K562 (cell line): ENCODE results near the gene BRSK1. TPM values are rescaled to one million over a fixed set of nuclear protein-coding genes. Genes with fewer than 3 reads are reported as not detected.

ENCODE experiments used
- HNRNPLL ChIP-seq: fragments of 200-400 bp; formaldehyde crosslinking; IDR thresholded peaks from 2 replicates; pipeline ENCODE4 v1.6.1; 2017; ENCODE audit warnings: low read length, low read depth, mild to moderate bottlenecking; ENCODE audit not compliant: poor library complexity, severe bottlenecking
- NFRKB ChIP-seq: fragments of 450-650 bp; IDR thresholded peaks from 2 replicates; pipeline ENCODE4 v1.6.1; 2016; ENCODE audit warnings: low read depth
- NR2F6 ChIP-seq: fragments of 450-650 bp; formaldehyde crosslinking; IDR thresholded peaks from 2 replicates; pipeline ENCODE4 v1.4.0; 2020; ENCODE audit warnings: mild to moderate bottlenecking
- PCBP1 ChIP-seq: fragments of 200-400 bp; formaldehyde crosslinking; IDR thresholded peaks from 2 replicates; pipeline ENCODE4 v1.6.1; 2018; ENCODE audit warnings: mild to moderate bottlenecking, low read depth, low read length; ENCODE audit not compliant: poor library complexity, severe bottlenecking
- TCF7L2 ChIP-seq: fragments of 150-350 bp; IDR thresholded peaks from 2 replicates; pipeline ENCODE4 v1.6.1; 2016; ENCODE audit warnings: low read depth, mild to moderate bottlenecking, low read length, moderate library complexity
- ZNF174 ChIP-seq: fragments of 250-450 bp; sonication (Bioruptor Pico); IDR thresholded peaks from 2 replicates; pipeline ENCODE4 v1.4.0; 2020; ENCODE audit warnings: mild to moderate bottlenecking
- ZNF197 ChIP-seq: fragments of 200-800 bp; sonication (Bioruptor generic); IDR thresholded peaks from 2 replicates; pipeline ENCODE4 v1.6.1; 2016; ENCODE audit warnings: low read depth, missing genetic modification characterization, missing compliant biosample characterization
- polyA plus RNA-seq, 8 experiments: library from polyadenylated mRNA; depleted of rRNA in 4 of 8; stranded (reverse) in 5 of 8; unstranded in 3 of 8; fragments of >200 nt; fragmentation: Nextera tagmentation in 2 of 8; fragmentation: Illumina TruSeq in 1 of 8; extraction: Ambion mirVana in 2 of 8; extraction: Trizol in 1 of 8; gene quantifications; 2 replicates each; pipeline versions ENCODE4 v1.2.1 to v1.2.3, GENCODE V29; 2011 to 2014; ENCODE audit warnings: inconsistent platforms in 1 of 8, missing spikeins in 1 of 8
- total RNA-seq, 7 experiments: library from RNA; depleted of rRNA in 6 of 7; stranded (reverse); fragments of >200 nt in 6 of 7; fragmentation: Illumina TruSeq in 2 of 7; extraction: Trizol in 2 of 7; gene quantifications; 2 replicates each; pipeline versions ENCODE4 v1.2.1 to v1.2.3, GENCODE V29; 2011 to 2021; ENCODE audit warnings: low replicate concordance in 1 of 7
- TF ChIP-seq, protein P1 (sequence below), 2 experiments: fragments of 450-650 bp; formaldehyde crosslinking in 1 of 2; IDR thresholded peaks; 2 replicates each; pipeline versions ENCODE4 v1.4.0 to v1.6.1; 2014 to 2020; ENCODE audit warnings: mild to moderate bottlenecking in 2 of 2, borderline replicate concordance in 1 of 2, low read depth in 1 of 2
- TF ChIP-seq, protein P2 (sequence below): sonication (generic); formaldehyde crosslinking; IDR thresholded peaks from 2 replicates; pipeline ENCODE4 v1.8.1; 2022; ENCODE audit warnings: missing genetic modification reagents
- TF ChIP-seq, protein P3 (sequence below): sonication (generic); formaldehyde crosslinking; IDR thresholded peaks from 2 replicates; pipeline ENCODE4 v1.8.0; 2023; ENCODE audit warnings: mild to moderate bottlenecking, missing genetic modification reagents
- TF ChIP-seq, protein P4 (sequence below): fragments of 450-650 bp; IDR thresholded peaks from 2 replicates; pipeline ENCODE4 v1.6.1; 2018; ENCODE audit not compliant: partially characterized antibody

The BRSK1 gene
- total and polyA plus RNA-seq, 9 of the 15 experiments (the other 6 are each of a cell fraction or from before 2014, with no cell fraction given), result 1.7 to 9.3 (median 3.8) TPM; not detected in 2

DNA sequence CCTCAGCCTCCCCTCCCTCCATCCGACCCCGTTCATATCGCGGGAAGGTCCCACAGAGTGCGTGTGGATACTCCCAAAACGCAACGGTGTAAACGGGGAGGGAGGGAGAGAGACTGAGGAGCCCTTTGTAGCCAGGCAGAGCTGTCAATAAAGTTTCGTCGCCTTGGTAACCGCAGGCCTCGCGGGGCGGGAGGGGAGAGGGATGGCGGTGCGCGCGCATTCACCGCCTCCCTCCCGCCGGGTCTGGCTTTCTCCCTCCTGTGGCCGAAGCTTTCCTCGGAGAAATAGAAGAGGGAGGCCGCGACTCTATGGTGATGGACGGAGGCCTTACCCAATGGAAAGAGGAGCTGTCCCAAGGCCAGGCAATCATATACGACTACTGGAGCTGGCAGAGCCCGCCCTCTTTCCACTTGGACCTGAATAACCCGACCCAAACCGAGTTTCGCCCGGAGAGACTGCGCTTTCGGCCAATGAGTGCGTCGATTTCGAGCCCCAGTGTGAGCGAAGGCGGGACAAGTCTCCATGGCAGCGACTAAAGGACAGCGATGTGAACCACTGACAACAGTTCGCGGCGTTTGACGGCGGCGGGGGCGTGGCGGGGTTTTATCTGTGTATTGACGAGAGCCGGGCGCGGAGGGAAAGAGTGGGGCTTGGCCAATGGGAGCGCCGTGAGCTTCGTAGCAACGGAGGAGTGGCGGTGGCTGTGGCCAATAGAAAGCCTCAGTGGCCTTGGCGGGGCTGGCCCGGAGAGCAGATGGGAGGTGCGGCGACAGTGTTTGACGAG, 55.5 kb downstream of the BRSK1 start, which contains the start of gene KMT5C (continued):
- TF ChIP-seq, protein P1, sequence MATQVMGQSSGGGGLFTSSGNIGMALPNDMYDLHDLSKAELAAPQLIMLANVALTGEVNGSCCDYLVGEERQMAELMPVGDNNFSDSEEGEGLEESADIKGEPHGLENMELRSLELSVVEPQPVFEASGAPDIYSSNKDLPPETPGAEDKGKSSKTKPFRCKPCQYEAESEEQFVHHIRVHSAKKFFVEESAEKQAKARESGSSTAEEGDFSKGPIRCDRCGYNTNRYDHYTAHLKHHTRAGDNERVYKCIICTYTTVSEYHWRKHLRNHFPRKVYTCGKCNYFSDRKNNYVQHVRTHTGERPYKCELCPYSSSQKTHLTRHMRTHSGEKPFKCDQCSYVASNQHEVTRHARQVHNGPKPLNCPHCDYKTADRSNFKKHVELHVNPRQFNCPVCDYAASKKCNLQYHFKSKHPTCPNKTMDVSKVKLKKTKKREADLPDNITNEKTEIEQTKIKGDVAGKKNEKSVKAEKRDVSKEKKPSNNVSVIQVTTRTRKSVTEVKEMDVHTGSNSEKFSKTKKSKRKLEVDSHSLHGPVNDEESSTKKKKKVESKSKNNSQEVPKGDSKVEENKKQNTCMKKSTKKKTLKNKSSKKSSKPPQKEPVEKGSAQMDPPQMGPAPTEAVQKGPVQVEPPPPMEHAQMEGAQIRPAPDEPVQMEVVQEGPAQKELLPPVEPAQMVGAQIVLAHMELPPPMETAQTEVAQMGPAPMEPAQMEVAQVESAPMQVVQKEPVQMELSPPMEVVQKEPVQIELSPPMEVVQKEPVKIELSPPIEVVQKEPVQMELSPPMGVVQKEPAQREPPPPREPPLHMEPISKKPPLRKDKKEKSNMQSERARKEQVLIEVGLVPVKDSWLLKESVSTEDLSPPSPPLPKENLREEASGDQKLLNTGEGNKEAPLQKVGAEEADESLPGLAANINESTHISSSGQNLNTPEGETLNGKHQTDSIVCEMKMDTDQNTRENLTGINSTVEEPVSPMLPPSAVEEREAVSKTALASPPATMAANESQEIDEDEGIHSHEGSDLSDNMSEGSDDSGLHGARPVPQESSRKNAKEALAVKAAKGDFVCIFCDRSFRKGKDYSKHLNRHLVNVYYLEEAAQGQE (IDR thresholded peaks at IDR 0.05; ENCODE audit: borderline replicate concordance), result peak; percentile 45; the same call in 1 of the 2 replicates
- TF ChIP-seq, protein P1 (CRISPR knock-in tag; IDR thresholded peaks at IDR 0.05; ENCODE audit: low read depth), result no peak
- TF ChIP-seq HNRNPLL (peak; percentile 73), TCF7L2 (0 out of 2 replicates have a peak, but pooled peaks have one; percentile 12), NR2F6 (CRISPR knock-in tag) (no peak), NFRKB (no peak), ZNF197 (CRISPR knock-in tag) (no peak), ZNF174 (no peak), PCBP1 (peak; percentile 72)
- TF ChIP-seq, protein P2, sequence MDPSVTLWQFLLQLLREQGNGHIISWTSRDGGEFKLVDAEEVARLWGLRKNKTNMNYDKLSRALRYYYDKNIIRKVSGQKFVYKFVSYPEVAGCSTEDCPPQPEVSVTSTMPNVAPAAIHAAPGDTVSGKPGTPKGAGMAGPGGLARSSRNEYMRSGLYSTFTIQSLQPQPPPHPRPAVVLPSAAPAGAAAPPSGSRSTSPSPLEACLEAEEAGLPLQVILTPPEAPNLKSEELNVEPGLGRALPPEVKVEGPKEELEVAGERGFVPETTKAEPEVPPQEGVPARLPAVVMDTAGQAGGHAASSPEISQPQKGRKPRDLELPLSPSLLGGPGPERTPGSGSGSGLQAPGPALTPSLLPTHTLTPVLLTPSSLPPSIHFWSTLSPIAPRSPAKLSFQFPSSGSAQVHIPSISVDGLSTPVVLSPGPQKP (CRISPR knock-in tag), result no peak
- TF ChIP-seq, protein P3, sequence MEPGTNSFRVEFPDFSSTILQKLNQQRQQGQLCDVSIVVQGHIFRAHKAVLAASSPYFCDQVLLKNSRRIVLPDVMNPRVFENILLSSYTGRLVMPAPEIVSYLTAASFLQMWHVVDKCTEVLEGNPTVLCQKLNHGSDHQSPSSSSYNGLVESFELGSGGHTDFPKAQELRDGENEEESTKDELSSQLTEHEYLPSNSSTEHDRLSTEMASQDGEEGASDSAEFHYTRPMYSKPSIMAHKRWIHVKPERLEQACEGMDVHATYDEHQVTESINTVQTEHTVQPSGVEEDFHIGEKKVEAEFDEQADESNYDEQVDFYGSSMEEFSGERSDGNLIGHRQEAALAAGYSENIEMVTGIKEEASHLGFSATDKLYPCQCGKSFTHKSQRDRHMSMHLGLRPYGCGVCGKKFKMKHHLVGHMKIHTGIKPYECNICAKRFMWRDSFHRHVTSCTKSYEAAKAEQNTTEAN (CRISPR knock-in tag), result no peak
- TF ChIP-seq, protein P4, sequence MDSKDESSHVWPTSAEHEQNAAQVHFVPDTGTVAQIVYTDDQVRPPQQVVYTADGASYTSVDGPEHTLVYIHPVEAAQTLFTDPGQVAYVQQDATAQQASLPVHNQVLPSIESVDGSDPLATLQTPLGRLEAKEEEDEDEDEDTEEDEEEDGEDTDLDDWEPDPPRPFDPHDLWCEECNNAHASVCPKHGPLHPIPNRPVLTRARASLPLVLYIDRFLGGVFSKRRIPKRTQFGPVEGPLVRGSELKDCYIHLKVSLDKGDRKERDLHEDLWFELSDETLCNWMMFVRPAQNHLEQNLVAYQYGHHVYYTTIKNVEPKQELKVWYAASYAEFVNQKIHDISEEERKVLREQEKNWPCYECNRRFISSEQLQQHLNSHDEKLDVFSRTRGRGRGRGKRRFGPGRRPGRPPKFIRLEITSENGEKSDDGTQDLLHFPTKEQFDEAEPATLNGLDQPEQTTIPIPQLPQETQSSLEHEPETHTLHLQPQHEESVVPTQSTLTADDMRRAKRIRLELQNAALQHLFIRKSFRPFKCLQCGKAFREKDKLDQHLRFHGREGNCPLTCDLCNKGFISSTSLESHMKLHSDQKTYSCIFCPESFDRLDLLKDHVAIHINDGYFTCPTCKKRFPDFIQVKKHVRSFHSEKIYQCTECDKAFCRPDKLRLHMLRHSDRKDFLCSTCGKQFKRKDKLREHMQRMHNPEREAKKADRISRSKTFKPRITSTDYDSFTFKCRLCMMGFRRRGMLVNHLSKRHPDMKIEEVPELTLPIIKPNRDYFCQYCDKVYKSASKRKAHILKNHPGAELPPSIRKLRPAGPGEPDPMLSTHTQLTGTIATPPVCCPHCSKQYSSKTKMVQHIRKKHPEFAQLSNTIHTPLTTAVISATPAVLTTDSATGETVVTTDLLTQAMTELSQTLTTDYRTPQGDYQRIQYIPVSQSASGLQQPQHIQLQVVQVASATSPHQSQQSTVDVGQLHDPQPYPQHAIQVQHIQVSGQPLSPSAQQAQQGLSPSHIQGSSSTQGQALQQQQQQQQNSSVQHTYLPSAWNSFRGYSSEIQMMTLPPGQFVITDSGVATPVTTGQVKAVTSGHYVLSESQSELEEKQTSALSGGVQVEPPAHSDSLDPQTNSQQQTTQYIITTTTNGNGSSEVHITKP, result peak; percentile 33
